ENCODE data around the gene POLR1B.

Gene POLR1B

DNA sequence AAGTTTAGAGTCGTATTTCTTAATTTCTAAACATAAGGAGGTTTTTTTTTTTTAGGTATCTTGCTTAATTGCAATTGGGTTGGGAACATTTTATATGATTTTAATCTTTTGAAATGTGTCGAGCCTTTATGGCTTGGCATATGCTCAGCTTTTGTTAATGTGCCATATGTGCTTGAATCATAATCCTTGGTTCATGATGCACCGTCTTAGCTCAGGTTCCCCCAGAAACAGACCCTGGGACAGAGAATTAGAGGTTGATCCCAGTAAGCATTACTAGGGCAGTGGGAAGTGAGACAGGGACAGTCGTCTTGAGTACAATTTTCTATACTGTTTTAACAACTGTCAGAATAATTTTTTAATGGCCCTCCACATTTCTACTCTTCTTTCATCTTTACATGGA, 51.5 kb downstream of the POLR1B start:
- Histone ChIP-seq H4K20me1 (ENCODE audit: low read depth, low read length) (no peaks in the 10 kb centered on the region), H3K79me2 (ENCODE audit: insufficient read depth, low read length) (no peaks in the 10 kb centered on the region), H3K4me3 (ENCODE audit: insufficient read depth, low read length, poor library complexity, severe bottlenecking) (no peak overlapping the region), H3K9me2 (replicated peaks; ENCODE audit: insufficient read depth, low read length) (no peaks in the 10 kb centered on the region), H3K9me3 (ENCODE audit: insufficient read depth, low read length) (no peaks in the 10 kb centered on the region), H3K9ac (ENCODE audit: low read length) (no peak overlapping the region), H3F3A (ENCODE audit: insufficient read depth) (no peaks in the 10 kb centered on the region), H2AFZ (ENCODE audit: low read depth, low read length, severe bottlenecking) (no peak overlapping the region), H3K27me3 (ENCODE audit: low read length) (no peaks in the 10 kb centered on the region), H3K4me2 (ENCODE audit: low read depth, low read length, poor library complexity, severe bottlenecking) (no peak overlapping the region), H3K36me3 (ENCODE audit: low read length) (no peaks in the 10 kb centered on the region), H3K27ac (ENCODE audit: low read depth, low read length) (no peak overlapping the region)
- TF ChIP-seq, protein P1, sequence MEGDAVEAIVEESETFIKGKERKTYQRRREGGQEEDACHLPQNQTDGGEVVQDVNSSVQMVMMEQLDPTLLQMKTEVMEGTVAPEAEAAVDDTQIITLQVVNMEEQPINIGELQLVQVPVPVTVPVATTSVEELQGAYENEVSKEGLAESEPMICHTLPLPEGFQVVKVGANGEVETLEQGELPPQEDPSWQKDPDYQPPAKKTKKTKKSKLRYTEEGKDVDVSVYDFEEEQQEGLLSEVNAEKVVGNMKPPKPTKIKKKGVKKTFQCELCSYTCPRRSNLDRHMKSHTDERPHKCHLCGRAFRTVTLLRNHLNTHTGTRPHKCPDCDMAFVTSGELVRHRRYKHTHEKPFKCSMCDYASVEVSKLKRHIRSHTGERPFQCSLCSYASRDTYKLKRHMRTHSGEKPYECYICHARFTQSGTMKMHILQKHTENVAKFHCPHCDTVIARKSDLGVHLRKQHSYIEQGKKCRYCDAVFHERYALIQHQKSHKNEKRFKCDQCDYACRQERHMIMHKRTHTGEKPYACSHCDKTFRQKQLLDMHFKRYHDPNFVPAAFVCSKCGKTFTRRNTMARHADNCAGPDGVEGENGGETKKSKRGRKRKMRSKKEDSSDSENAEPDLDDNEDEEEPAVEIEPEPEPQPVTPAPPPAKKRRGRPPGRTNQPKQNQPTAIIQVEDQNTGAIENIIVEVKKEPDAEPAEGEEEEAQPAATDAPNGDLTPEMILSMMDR (IDR thresholded peaks at IDR 0.05; ENCODE audit: insufficient read depth, low read length, poor library complexity, severe bottlenecking) = no peak
- no peak for TF ChIP-seq EZH2phosphoT487 (conservative IDR thresholded peaks at IDR 0.05; ENCODE audit: low read length)

DNA sequence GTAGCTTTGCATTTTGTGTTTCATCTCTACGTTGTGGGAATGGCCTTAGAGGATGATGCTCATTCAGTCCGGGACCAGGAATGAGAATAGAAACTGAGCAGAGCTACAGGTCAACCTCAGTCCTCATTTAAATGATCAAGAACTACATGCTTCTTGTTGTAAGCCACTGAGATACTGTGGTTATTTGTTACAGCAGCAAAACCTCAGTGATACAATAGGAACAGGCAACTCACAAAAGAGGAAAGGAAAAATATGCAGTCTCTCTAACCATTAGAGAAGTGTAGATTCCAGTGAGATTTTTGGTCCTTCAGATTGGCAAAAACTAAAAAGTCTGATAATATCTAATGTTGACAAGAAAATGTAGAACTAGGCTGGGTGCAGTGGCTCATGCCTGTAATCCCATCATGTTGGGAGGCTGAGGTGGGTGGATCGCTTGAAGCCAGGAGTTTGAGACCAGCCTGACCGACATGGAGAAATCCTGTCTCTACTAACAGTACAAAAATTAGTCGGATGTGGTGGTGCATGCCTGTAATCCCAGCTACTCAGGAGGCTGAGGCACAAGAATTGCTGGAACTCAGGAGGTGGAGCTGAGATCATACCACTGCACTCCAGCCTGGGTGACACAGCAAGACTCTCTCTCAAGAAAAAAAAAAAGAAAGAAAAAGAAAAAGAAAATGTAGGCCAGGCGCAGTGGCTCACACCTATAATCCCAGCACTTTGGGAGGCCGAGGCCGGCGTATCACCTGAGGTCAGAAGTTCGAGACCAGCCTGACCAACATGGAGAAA, 55.5 kb downstream of the POLR1B start:
- Histone ChIP-seq H3K27ac (ENCODE audit: low read depth, low read length) (no peak overlapping the region), H4K20me1 (ENCODE audit: low read depth, low read length) (no peaks in the 10 kb centered on the region), H3K9me3 (ENCODE audit: insufficient read depth, low read length) (no peaks in the 10 kb centered on the region), H3K9ac (ENCODE audit: low read length) (no peak overlapping the region), H3F3A (ENCODE audit: insufficient read depth) (no peaks in the 10 kb centered on the region), H3K9me2 (replicated peaks; ENCODE audit: insufficient read depth, low read length) (no peaks in the 10 kb centered on the region), H3K4me3 (ENCODE audit: insufficient read depth, low read length, poor library complexity, severe bottlenecking) (no peak overlapping the region), H3K27me3 (ENCODE audit: low read length) (no peaks in the 10 kb centered on the region), H3K4me2 (ENCODE audit: low read depth, low read length, poor library complexity, severe bottlenecking) (no peak overlapping the region), H3K36me3 (ENCODE audit: low read length) (no peaks in the 10 kb centered on the region), H3K79me2 (ENCODE audit: insufficient read depth, low read length) (no peaks in the 10 kb centered on the region), H2AFZ (ENCODE audit: low read depth, low read length, severe bottlenecking) (no peak overlapping the region)
- TF ChIP-seq EZH2phosphoT487 (conservative IDR thresholded peaks at IDR 0.05; ENCODE audit: low read length) = no peak
- TF ChIP-seq, protein P1 (IDR thresholded peaks at IDR 0.05; ENCODE audit: insufficient read depth, low read length, poor library complexity, severe bottlenecking) = no peak

DNA sequence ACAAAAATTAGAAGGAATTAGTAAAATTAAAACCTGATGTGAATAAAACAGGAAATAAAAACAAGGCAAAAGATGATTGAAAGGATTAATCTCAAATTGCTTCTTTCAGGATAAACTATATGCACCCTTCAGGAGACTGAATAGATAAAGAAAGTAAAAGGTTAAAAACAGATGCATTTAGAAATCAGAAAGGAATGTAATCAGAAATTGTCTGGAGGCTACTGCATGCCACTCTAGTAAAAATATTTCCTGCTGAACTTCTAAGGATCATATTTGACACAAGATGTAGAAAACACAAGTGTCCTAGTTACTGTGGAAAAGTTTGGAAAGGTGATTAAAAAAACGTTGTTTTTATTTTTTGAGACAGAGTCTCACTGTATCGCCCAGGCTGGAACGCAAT, 58.4 kb downstream of the POLR1B start:
- no peak for TF ChIP-seq EZH2phosphoT487 (conservative IDR thresholded peaks at IDR 0.05; ENCODE audit: low read length)
- TF ChIP-seq, protein P1 (IDR thresholded peaks at IDR 0.05; ENCODE audit: insufficient read depth, low read length, poor library complexity, severe bottlenecking) = no peak
- no peak overlapping the region for H3K27ac ChIP-seq (ENCODE audit: low read depth, low read length)
- no peaks in the 10 kb centered on the region for H3K9me3 ChIP-seq (ENCODE audit: insufficient read depth, low read length)
- H3K9ac ChIP-seq (ENCODE audit: low read length) = no peak overlapping the region
- peak overlapping the region; percentile 29 for H2AFZ ChIP-seq (ENCODE audit: low read depth, low read length, severe bottlenecking)
- H3K4me2 ChIP-seq (ENCODE audit: low read depth, low read length, poor library complexity, severe bottlenecking) = no peak overlapping the region
- H3K27me3 ChIP-seq (ENCODE audit: low read length) = no peaks in the 10 kb centered on the region
- no peaks in the 10 kb centered on the region for H3F3A ChIP-seq (ENCODE audit: insufficient read depth)
- no peaks in the 10 kb centered on the region for H3K36me3 ChIP-seq (ENCODE audit: low read length)
- H4K20me1 ChIP-seq (ENCODE audit: low read depth, low read length) = no peaks in the 10 kb centered on the region
- H3K9me2 ChIP-seq (replicated peaks; ENCODE audit: insufficient read depth, low read length) = no peaks in the 10 kb centered on the region
- H3K4me3 ChIP-seq (ENCODE audit: insufficient read depth, low read length, poor library complexity, severe bottlenecking) = no peak overlapping the region
- H3K79me2 ChIP-seq (ENCODE audit: insufficient read depth, low read length) = no peaks in the 10 kb centered on the region
